EL (cell line): Measurements from ENCODE around the gene TM9SF1.

Experiments used
- DNase-seq: peaks from one replicate; pipeline ENCODE4 v3.0.0-alpha.2; 2016

TM9SF1 gene, protein sequence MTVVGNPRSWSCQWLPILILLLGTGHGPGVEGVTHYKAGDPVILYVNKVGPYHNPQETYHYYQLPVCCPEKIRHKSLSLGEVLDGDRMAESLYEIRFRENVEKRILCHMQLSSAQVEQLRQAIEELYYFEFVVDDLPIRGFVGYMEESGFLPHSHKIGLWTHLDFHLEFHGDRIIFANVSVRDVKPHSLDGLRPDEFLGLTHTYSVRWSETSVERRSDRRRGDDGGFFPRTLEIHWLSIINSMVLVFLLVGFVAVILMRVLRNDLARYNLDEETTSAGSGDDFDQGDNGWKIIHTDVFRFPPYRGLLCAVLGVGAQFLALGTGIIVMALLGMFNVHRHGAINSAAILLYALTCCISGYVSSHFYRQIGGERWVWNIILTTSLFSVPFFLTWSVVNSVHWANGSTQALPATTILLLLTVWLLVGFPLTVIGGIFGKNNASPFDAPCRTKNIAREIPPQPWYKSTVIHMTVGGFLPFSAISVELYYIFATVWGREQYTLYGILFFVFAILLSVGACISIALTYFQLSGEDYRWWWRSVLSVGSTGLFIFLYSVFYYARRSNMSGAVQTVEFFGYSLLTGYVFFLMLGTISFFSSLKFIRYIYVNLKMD

DNA sequence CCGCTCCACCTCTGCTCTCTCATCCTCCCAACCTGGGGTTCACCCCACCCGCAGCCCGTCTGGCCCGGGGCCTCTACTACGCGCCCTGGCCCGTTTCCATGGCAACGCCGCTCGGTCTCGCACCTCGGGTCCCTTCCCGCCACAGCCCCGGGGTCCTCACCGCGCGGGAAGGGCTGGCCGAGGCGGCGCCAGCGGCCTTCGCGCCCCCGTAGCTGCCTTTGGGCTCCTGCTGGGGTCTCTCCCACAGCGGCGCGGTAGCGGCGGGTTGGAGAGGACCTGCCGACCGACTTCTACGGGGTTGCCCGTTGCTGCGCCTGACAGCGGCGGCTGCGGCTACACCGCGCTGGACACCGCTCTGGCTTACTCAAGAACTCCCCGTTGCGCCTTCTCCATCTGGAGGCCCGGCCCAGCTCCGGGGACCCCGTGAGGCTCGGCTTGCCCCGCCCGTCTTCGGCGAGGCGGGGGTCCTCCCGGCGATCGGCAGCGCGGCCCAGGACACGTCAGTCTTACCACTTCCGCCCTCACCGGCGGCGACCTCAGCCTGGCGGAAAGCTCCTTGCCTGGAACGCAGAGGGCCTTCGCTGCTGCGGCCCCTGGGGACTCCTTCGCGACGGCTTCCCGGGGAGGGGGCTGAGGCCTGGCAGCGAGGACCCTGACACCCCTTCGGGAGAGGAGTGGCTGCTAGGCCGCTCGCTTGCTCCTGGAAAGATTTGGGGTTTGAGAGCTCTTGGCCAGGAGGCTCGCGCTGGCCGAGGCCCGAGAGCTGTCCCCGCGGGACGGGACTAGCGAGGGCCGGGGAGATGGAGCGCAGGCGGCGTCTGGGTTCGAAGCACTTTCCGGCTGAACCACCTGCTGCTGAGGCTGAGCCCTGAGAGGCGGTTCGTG lies at the start of gene TM9SF1:
TSS of gene TM9SF1 (minus strand) at position 256 of the 885 bp plus-strand sequence. CDS start 422 bp downstream, outside the sequence.
- DNase-seq, result peak; percentile 85

GRCh38 chr14:24243336-24243836 lies 48.1 kb upstream of the TM9SF1 start:
- no peak for DNase-seq

GRCh38 chr14:24241829-24242443 lies 46.7 kb upstream of the TM9SF1 start:
- DNase-seq, result peak; percentile 95

DNA sequence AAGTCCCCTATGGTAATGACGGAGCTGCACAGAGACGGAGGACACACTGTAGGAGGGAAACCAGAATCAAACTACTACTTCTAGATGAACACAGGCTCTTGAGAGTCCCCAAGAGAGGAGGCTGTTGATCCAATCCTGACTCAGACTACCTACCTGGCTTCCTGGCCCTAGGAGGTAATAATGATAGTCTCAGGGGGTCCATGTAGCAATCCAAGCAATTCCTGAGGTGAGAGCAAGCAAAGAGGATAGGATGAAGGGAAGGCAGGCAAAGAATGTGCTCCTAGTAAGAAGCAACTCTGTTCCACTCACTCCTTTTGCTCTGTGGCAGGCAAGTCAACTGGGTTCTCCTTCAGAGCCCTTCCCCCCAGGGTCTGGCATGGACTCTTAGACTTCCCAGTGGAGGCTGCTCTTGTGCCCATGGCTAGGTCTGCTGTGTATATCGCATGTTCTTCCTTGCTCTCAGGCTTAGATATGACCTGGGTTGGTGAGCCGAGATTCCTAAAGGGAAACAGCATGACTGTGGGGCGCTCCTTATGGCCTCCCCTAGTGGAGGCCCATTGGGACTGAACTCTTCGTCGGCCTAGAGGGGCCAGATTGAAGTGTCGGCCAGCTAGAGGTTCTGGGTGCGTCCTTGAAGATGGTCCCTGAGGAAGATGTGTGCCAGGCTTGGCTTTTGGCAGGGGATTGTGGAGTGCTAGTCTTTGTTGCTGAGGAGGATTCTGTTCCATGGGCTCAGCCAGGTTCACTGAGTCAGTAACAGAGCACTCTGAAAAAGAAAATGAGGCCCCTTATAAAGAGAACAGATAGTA lies 45.1 kb upstream of the TM9SF1 start:
- DNase-seq, result no peak

DNA sequence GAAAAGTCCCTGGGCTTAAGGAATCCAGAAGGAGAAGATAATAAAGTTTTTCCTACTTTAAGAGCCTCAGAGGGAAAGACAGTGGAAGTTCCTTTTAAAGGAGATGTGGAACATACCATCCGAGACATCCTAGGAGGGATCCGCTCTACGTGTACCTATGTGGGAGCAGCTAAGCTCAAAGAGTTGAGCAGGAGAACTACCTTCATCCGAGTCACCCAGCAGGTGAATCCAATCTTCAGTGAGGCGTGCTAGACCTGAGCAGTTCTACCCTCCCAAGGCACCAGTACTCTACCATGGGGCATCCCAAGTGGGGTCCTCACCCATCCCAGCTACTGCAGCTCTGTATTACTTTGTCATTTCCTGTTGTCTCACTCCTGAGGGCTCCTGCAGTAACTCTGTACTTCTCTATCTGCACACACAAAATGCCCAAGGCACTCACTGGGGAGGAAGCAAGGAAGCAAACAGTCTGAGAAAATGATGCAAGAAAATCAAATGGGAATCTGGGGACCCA lies 43.3 kb upstream of the TM9SF1 start:
- DNase-seq, result peak; percentile 45

- DNase-seq, result no peak
Observed at GRCh38 chr14:24238123-24238522, 42.9 kb upstream of the TM9SF1 start.

- DNase-seq, result no peak
Observed at GRCh38 chr14:24237463-24237955, 42.3 kb upstream of the TM9SF1 start.

GRCh38 chr14:24236689-24237462 lies 41.6 kb upstream of the TM9SF1 start:
- no peak for DNase-seq

GRCh38 chr14:24235804-24236688 lies 40.8 kb upstream of the TM9SF1 start:
- DNase-seq, result no peak

- DNase-seq, result no peak
Observed at GRCh38 chr14:24234095-24235005, 39.1 kb upstream of the TM9SF1 start.

- no peak for DNase-seq
Observed at GRCh38 chr14:24233538-24233866, 38.3 kb upstream of the TM9SF1 start.

DNA sequence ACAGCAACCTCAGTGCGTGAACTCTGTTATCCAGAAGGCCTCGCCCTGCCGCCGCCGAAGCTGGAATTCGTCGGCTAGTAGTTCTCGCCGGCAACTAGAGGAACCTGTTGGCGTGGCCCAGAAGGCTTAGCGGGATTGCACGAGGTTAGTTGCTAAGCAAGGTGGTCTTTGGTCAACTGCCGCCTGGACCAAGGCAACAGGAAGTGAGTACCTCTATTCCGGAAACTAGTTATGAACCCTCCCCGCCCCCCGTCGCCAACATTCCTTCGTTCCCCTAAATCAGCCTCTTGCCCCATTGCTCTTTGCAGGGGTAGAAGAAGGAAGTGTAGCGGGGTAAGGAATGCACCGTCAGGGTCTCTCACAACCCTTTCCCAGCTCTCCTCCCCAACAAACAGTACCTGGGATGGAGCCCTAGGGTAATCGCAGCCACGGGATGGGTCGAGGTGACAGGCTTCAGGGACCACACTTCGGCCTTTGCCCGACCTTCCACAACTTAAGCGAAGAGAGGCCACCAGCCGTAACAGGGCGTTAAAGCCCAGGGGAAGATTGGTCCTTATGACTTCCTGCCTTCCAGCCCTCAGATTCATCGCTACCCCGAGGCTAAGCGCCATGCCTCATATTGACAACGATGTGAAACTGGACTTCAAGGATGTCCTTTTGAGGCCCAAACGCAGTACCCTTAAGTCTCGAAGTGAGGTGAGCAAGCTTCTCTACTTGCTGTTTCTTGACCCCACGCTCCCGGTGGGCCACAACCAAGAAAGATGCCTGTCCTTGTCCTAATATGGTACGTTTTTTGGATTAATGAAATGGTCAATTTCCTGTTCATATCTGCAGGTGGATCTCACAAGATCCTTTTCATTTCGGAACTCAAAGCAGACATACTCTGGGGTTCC lies 37.6 kb upstream of the TM9SF1 start, which contains the start of gene GMPR2:
TSS of gene GMPR2 (plus strand) at position 285 of the 893 bp plus-strand sequence. CDS start at position 610, 325 bp downstream.
- DNase-seq, result no peak

DNA sequence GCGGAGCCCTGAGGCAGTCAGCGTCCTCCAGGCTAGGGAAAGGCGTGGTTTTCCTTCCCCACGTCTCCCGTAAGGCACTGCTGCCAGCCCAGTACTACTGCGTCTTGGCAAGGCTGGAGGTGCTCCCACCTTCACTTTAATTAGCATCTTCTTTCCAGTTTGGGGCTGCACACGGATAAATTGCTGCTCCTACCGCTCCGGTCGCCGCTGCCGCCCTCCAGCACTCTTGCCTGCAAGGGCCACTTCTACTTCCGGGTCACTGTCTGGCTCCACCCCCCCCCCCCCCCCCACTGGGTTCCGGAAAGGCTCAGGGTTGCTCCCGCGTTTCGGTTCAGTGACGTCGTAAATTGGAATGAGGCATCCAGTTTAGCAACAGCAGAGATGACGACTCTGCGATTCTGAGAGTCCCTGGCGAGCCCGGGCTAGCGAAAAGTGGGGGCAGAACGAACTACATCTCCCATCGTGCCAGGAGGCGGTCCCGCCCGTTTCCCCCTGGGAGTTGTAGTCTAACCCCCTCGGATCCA lies 36.9 kb upstream of the TM9SF1 start, which contains the start of gene NEDD8:
TSS of gene NEDD8 (minus strand) at position 247 of the 524 bp plus-strand sequence. CDS start at position 147, 100 bp downstream.
- DNase-seq, result peak; percentile 98

GRCh38 chr14:24231263-24232120 lies 36.3 kb upstream of the TM9SF1 start:
- DNase-seq, result no peak

- no peak for DNase-seq
Observed at GRCh38 chr14:24228902-24229301, 33.7 kb upstream of the TM9SF1 start.

GRCh38 chr14:24226473-24226872 lies 31.2 kb upstream of the TM9SF1 start:
- DNase-seq, result no peak
